GM12865 (cell line): ENCODE results near the gene HOXB9.

Experiments used
- DNase-seq: peaks from one replicate; pipeline ENCODE4 v3.0.0; 2010; ENCODE audit warnings: low read depth
- H3K4me3 ChIP-seq: 2 replicates; pipeline ENCODE4 v1.5.1; 2011; ENCODE audit warnings: mild to moderate bottlenecking, low read depth, low read length, control low read depth
- TF ChIP-seq, protein P1 (sequence below): IDR thresholded peaks from 2 replicates; pipeline ENCODE4 v1.5.1; 2011; ENCODE audit warnings: low read length, control low read depth, low read depth, inconsistent platforms; ENCODE audit not compliant: insufficient read depth; ENCODE audit errors: missing control alignments

The HOXB9 gene

DNA sequence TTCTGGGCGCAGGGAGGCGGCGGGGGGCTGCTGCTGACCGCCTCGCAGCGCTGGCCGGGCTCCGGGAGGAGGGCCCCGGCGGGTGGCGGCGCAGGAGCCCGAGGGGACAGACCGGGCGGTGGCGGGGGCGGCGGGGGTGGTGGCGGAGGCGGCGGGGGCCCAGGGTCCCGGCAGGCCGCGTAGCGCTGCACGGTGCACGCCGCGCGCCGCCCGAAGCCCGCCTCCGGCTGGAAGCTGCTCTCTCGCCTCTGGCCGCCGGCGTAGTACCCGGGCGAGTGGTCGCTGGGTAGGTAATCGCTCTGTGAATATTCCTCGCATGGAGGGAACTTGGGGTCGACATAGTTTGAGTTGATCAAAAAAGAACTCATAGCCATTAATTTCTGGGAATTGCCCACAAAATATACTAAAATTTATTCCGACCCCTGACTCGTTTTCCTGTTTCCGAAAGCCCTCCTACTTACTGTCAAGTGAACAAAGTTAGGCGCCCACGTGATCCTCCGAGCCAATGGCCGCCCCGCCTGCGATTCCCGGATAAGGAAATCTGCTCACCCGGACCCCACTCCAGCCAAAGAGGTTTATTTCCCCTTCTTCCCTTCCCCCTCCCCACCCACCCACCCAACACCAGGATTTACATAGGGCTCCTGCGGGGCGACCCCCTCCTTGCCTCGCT, 48.1 kb downstream of the HOXB9 start, which contains the start of gene HOXB4:
Gene HOXB4, minus strand, starts transcription at position 405 of the 670 bp plus-strand sequence. Its CDS starts 31 bp downstream, at position 374.
- peak within 1 kb of the TSS; percentile 70 for H3K4me3 ChIP-seq
- TF ChIP-seq, protein P1, sequence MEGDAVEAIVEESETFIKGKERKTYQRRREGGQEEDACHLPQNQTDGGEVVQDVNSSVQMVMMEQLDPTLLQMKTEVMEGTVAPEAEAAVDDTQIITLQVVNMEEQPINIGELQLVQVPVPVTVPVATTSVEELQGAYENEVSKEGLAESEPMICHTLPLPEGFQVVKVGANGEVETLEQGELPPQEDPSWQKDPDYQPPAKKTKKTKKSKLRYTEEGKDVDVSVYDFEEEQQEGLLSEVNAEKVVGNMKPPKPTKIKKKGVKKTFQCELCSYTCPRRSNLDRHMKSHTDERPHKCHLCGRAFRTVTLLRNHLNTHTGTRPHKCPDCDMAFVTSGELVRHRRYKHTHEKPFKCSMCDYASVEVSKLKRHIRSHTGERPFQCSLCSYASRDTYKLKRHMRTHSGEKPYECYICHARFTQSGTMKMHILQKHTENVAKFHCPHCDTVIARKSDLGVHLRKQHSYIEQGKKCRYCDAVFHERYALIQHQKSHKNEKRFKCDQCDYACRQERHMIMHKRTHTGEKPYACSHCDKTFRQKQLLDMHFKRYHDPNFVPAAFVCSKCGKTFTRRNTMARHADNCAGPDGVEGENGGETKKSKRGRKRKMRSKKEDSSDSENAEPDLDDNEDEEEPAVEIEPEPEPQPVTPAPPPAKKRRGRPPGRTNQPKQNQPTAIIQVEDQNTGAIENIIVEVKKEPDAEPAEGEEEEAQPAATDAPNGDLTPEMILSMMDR, result no peak
- DNase-seq, result peak; percentile 81

DNA sequence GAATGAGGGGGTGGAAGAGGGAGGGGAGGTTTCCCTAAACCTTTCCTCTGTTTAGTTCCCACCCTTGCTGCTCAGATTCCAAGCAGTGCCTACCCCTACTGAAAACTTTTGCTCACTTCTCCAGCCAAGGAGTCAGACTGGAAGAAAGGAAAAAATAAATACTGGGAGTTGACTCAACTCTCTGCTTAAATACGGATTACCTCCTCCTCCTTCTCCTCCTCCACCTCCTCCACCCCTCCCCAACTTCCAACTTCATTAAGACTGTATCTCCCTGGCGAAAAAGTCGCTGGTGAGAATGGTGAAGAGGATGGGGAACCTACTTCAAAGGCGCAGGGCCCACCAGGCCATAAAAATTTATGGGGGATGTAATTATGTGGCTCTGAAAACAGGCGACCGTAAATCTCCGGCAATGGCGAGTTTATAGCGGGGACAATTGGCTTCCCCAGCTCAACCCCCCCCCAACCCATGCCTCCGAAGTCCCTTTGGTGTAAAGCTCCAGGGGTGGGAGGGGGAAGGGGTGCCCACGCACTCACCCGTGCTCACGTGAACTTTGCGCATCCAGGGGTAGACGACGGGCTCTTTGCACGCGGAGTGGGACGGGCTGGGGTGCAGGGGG, 48.7 kb downstream of the HOXB9 start:
- DNase-seq, result no peak
- TF ChIP-seq, protein P1, result no peak
- peak overlapping the region; percentile 70 for H3K4me3 ChIP-seq

DNA sequence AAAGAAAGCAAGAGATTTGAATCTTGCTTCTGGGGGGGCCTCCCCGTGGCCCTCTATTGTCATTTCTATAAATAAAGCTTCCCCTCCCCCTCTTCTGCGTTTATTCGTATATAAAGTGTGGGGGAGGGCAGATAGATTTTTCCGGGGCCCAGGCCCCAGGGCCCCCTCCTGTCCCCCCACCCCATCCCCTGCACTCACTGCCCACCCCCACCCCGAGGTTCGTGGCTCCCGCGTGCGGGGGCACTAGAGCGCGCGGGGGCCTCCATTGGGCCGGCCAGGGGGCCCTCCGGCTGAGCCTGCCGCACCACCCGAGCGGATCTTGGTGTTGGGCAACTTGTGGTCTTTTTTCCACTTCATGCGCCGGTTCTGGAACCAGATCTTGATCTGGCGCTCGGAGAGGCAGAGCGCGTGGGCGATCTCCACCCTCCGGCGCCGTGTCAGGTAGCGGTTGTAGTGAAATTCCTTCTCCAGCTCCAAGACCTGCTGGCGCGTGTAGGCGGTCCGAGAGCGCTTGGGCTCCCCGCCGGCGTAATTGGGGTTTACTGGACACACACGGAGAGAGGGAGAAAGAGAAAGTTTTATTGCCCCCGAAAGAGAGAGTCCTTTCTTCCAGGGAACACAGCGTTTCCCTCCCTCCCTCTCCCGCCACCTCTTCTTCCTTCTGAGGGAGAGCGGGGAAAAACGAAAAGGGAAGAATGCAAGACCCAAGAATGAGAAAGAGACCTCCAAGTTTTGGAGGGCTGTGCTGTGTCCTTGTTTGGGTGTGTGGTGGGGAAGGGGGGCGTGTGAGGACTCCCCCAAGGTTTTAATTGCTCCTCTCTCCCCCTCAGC, 49.5 kb downstream of the HOXB9 start:
- H3K4me3 ChIP-seq, result peak overlapping the region; percentile 70
- no peak for DNase-seq
- TF ChIP-seq, protein P1, result no peak

DNA sequence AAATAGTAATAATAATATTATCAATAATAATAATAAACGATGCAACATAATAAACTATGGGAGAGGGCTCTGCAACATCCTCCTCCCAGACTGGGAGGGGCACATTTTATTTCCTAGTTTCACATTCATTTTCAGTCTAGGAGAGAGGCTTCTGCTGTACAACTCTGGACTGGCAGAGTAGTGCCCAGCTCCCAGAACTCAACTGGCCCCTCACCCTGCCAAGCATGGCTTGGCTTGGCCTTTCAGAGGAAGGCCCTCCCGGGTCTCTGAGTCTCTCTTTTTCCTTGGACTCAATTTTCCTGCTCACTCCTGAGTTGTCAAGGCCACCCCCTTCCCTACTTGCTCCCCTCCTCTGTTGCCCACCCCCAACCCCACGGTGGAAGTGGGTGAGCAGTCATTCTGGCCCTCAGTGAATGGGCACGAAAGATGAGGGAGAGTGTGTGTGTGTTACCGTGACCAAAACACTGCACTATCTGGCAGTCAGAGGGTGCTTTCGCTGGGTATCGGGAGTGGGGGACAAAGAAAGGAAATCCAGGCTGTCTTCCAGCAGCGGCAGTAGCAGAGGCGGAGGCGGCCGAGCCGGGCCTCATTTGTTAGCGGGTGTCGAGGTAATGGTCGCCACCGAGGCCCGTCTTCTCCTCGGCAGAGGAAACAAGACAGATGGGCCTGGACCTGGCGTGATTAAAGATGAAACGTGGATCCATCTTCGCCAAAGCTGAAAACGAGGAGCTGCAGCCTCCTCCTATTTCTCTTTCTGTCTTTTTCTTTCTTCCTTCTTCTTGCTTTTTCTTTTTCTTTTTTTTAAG, 50.3 kb downstream of the HOXB9 start:
- TF ChIP-seq, protein P1, result no peak
- no peak overlapping the region for H3K4me3 ChIP-seq
- no peak for DNase-seq

DNA sequence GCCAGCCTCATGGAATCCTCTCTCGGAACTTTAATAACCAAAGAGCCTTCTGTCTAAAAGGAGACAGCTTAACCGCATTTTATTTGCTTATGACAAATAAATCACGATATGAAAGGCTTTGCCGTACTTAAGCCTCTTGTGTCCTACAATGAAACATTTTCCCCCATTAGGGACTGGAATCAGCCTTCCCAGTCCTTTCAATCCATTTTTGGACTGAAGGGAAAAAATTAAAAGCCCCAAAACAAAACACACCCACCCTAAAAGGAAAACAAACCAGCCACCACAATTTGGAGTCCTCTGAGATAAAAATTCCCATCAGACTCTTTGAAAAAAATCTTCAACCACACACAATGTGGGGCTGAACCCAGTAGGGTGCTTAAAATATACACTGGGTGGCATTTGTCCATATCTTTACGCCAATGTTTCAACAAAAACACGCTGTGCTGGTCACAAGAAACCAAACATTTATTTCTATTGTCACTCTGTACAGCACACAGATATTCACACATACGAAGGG, 51.0 kb downstream of the HOXB9 start:
- DNase-seq, result no peak
- H3K4me3 ChIP-seq, result no peak overlapping the region
- TF ChIP-seq, protein P1, result no peak

DNA sequence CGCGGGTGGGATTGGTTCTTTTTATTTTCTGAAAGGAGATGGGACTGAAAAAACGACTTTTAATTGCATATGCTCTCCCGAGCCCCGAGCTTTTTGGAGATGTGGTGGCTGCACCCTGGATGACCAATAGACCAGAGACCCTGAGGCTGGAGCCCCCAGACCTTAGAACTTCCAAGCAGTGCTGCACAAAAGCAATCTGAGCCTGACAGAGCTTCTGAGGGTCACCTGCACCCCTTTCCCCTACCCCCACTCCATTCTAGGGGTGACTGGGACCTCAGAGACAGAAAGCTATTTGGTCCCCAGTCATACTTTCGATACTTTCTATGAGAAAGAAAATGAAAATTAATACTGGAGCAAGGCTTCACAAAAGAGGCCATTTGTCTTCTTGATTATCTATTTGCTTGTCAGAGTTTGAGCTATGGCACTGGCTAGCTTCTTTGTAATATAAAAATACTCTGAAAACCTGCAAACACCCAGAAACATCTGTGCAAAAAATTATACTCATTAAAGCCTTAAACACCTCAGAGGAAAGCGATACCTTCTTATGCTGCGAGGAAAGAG, 51.6 kb downstream of the HOXB9 start:
- H3K4me3 ChIP-seq, result no peak overlapping the region
- TF ChIP-seq, protein P1, result no peak
- no peak for DNase-seq
